GM21423 (cell line): Measurements from ENCODE around the gene SCAPER.

Source experiments
- ATAC-seq: cut with Tn5 transposase; IDR thresholded peaks from one replicate; pipeline ENCODE4 v1.9.1; 2021; ENCODE audit warnings: mild to moderate bottlenecking, moderate library complexity; ENCODE audit not compliant: unreplicated experiment

The SCAPER gene

DNA sequence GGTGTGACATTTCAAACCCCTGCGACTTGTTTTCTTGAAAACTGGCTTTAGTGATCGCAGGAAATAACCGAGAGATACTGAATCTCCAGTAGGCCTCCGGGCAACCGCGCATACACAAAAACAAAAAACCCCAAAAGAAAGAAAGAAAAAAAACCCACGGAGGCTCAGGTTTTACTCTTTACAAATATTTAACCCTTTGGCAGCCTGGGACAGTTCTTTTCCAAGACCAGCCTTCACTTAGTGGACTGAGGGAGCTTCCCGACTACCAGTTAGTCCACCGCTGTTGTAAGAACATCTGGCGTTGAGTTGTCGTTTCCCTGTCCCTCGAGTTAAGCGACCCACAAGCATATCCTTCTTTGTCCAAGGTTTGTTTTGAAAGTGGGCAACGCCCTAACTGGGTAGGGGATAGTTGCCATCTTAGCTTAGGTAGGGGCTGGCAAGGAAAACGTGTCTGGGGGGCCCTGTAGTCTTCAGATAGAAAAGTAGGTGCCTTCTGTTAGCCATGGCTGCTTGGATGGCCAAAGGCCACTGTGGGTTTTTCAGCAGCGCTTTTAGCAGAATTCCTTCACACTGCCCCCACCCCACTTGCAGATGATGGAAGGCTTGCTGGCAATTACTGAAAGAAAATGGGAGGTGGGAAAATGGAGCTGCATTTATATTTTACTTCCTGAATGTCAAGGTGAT, 561.7 kb downstream of the SCAPER start:
- ATAC-seq: no peak

DNA sequence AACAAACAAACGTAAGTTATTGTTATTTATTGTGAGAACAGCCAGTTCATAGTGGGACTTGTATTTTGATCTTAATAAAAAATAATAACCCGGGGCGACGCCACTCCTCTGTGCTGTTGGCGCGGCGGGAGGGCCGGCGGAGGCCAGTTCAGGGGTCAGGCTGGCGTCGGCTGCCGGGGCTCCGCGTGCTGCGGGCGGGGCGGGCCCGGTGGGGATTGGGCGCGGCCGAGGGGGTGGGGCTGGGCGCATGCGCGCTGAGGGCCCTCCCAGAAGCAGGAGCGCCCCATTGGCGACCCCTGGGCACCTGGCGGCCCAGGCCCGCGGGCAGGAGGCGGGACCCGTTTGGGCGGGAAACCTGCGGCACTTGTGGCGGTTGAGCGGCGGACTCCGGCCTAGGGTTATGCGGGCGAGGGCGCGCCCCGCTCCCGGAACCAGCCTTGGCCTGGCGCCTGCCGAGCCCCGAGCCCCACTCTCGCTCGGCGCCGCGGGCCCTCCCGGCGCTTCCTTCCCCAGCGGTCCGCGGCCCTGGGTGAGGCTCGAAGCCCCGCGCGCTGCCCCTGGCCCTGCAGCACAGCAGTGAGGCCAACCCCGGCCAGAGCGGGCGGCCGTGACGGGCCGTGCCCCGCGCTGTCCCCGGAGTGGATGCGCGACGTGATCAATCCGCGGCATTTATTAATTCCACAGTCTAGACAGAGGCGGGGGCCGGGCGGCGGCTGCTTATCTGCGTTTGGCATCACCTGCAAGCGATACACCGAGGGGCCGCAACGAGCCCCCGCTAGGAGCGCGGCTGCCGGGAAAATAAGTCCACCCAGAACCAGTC, 562.5 kb downstream of the SCAPER start:
- ATAC-seq: no peak

DNA sequence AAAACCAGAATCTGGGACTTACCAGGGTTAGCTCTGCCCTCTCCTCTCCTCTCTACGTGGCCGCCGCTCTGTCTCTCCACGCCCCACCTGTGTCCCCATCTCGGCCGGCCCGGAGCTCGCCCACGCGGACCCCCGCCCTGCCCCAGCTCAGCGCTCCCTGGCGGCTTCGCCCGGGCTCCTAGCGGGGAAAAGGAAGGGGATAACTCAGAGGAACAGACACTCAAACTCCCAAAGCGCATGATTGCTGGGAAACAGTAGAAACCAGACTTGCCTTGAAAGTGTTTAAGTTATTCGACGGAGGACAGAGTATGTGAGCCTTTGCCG, 563.1 kb downstream of the SCAPER start:
- ATAC-seq: no peak

DNA sequence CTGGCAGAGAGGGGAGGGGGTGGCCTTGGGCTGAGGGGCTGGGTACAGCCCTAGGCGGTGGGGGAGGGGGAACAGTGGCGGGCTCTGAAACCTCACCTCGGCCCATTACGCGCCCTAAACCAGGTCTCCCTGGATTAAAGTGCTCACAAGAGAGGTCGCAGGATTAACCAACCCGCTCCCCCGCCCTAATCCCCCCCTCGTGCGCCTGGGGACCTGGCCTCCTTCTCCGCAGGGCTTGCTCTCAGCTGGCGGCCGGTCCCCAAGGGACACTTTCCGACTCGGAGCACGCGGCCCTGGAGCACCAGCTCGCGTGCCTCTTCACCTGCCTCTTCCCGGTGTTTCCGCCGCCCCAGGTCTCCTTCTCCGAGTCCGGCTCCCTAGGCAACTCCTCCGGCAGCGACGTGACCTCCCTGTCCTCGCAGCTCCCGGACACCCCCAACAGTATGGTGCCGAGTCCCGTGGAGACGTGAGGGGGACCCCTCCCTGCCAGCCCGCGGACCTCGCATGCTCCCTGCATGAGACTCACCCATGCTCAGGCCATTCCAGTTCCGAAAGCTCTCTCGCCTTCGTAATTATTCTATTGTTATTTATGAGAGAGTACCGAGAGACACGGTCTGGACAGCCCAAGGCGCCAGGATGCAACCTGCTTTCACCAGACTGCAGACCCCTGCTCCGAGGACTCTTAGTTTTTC, 563.6 kb downstream of the SCAPER start:
- ATAC-seq: no peak

GRCh38 chr15:76340803-76341365, 564.3 kb downstream of the SCAPER start:
- ATAC-seq: no peak

DNA sequence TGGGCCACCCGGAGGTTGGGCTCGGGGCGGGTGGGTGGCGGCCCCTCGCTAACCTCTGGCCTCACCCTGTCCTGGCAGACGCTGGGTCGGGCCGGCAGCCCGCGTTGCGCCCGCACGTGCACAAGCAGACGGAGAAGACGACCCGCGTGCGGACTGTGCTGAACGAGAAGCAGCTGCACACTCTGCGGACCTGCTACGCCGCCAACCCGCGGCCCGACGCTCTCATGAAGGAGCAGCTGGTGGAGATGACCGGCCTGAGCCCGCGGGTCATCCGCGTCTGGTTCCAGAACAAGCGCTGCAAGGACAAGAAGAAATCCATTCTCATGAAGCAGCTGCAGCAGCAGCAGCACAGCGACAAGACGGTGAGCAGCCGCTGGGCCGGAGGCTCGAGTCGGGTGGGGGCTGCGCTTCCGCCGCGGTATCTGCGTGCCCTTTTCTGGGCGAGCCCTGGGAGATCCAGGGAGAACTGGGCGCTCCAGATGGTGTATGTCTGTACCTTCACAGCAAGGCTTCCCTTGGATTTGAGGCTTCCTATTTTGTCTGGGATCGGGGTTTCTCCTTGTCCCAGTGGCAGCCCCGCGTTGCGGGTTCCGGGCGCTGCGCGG, 564.8 kb downstream of the SCAPER start:
- ATAC-seq: no peak

- no peak for ATAC-seq
These were observed 565.6 kb downstream of the SCAPER start for GRCh38 chr15:76339305-76340197.

GRCh38 chr15:76338486-76339304, 566.4 kb downstream of the SCAPER start:
- no peak for ATAC-seq

DNA sequence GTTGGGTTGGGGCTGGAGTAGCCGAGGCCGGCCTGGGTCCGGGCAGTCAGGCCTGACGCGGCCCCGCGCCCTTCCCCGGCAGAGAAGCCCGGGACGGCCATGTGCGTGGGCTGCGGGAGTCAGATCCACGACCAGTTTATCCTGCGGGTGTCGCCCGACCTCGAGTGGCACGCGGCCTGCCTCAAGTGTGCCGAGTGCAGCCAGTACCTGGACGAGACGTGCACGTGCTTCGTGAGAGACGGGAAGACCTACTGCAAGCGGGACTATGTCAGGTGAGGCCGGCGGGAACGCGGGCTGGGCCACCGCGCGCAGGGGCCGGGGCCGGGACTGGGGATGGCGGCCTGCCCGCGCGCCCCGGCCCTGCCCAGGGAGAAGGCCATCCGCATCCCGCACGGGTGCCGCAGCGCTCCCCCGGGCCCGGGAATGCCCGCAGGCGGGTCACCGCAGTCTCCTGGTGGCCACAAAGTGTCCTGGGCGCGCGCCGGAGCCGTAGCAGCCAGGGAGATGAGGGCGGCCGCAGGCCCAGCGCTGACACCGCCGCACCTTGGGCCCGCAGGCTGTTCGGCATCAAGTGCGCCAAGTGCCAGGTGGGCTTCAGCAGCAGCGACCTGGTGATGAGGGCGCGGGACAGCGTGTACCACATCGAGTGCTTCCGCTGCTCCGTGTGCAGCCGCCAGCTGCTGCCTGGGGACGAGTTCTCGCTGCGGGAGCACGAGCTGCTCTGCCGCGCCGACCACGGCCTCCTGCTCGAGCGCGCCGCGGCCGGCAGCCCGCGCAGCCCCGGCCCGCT, 567.2 kb downstream of the SCAPER start:
- ATAC-seq: no peak

GRCh38 chr15:76337059-76337695, 568.0 kb downstream of the SCAPER start:
- ATAC-seq: no peak

GRCh38 chr15:76336254-76337058, 568.7 kb downstream of the SCAPER start, which contains the start of gene ISL2:
TSS of gene ISL2 (plus strand) at chr15:76336773. CDS start at chr15:76336884, 111 bp downstream.
- peak; percentile 42 for ATAC-seq

GRCh38 chr15:76335307-76336253, 569.6 kb downstream of the SCAPER start:
- ATAC-seq: no peak

GRCh38 chr15:76334438-76335306, 570.5 kb downstream of the SCAPER start:
- no peak for ATAC-seq

DNA sequence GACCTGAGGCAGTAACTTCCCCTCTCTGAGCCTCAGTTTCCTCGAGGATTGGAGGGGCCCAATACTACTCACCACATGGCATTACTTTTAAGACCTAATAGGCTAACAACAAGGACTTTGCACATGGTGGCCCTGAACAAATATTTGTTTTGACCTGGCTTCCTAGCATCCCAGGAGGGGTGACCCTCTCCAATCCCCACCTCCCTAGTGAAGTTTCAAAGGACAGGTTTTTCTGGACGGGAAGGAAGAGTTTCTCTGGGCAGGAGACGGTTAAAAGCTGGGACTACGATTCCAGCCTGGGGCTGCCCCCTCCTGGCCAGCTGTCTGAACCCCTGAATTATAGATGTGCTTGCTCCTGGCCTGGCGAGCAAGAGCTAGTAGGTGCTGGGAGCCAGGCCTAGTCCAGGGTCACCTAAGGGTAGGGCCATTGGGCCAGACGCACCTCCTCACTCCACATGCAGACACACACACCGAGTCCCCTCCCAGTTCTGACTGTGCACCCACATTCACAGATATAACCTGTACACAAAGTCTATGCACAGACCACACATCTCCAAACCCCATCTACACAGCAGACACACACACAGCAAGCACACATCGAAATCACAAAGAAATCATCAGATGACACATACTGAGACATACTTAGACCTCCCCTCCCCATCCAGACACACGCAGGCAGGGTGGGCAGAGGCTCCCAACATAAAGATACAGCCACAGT, 571.3 kb downstream of the SCAPER start:
- ATAC-seq: no peak
